Right ventricle myocardium superior (tissue), 1 donor: ENCODE data around the gene EIF6. TPM values are rescaled to one million over a fixed set of nuclear protein-coding genes. Genes with fewer than 3 reads are reported as not detected.
A peak's percentile ranks its signal among the peaks of the same experiment; 100 is the strongest.

Source experiments
- ATAC-seq: fragments of 200-7000 bp; cut with Tn5 transposase; one replicate; pipeline ENCODE4 v1.9.1; 2020; ENCODE audit warnings: mild to moderate bottlenecking; ENCODE audit not compliant: poor library complexity
- DNase-seq: peaks from one replicate; pipeline ENCODE4 v3.0.0-alpha.2; 2020
- intact Hi-C: fragments of 100-400 bp; cut with DNase I; formaldehyde crosslinking; loops from one replicate; pipeline ENCODE4 v1.11.2; 2022
- total RNA-seq: library from RNA; stranded (reverse); fragmentation: NEBNext Ultra II Directional; extraction: Animal tissue kit (Norgen Biotek cat#: 25700); gene quantifications from one replicate; pipeline ENCODE4 v1.2.1, GENCODE V29; 2021
- donor health status: DM: no; HTN: yes; CAD: no; lungs with severe emphysema.

Gene EIF6
- total RNA-seq, 1 donor from 2014 or later, result 30.3 TPM

- DNase-seq, result no peak
- ATAC-seq, result no peak
- intact Hi-C loops, result loop anchor here (5.0 kb wide), 1 partner anchor 148 kb away; no protein-coding TSS in a partner anchor
These were observed 15.2 kb upstream of the EIF6 start for GRCh38 chr20:35299780-35300179.

GRCh38 chr20:35298264-35298663 is 13.7 kb upstream of the EIF6 start:
- intact Hi-C loops, result no loop called here
- ATAC-seq (no peak), DNase-seq (no peak)

DNA sequence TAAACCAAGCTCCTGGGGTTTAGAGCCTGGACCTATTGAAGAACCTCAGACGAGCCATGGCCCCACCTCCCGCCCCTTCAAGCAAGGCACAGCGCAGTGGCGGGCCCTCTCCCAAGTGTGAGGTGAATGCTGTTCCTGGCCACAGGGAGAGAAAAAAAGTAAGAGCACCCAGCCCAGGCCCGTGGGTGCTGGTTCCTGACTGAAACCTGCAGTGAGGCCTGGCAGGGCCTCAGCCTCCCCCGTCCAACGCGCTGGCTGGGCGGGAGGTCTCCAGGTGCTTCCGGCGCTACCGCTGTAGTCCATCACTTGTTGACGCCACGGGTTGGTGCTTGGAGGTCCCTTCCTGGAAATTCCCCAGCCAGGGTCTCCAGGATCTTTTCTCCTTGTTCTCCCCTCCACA is 13.2 kb upstream of the EIF6 start:
- intact Hi-C loops, result no loop called here
- DNase-seq (no peak), ATAC-seq (no peak)

- intact Hi-C loops, result no loop called here
- no peak for ATAC-seq
- no peak for DNase-seq
These were observed 12.6 kb upstream of the EIF6 start for GRCh38 chr20:35297155-35297554.

- ATAC-seq, result peak; percentile 47
- intact Hi-C loops, result no loop called here
These were observed 11.6 kb upstream of the EIF6 start for GRCh38 chr20:35296101-35296554.

GRCh38 chr20:35295674-35296073 is 11.1 kb upstream of the EIF6 start:
- intact Hi-C loops, result no loop called here
- ATAC-seq (no peak), DNase-seq (no peak)

More at GRCh38 chr20:35296101-35296554, 11.6 kb upstream of the EIF6 start:
- no peak for DNase-seq

DNA sequence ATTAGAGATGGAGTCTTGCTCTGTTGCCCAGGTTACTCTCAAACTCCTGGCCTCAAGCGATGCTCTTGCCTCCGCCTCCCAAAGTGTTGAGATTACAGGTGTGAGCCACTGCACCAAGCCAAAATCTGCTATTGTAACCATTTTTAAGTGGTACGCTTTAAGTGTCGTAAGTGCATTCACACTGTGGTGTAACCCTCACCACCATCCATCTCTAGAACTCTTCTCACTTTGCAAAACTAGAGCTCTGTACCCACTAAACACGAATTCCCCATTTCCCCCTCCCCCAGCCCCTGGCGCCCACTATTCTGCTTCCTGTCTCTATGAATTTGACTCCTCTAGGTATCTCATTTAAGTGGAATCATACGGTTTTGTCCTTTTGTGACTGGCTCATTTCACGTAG is 10.5 kb upstream of the EIF6 start:
- ATAC-seq (no peak), DNase-seq (no peak)
- intact Hi-C loops, result no loop called here

DNA sequence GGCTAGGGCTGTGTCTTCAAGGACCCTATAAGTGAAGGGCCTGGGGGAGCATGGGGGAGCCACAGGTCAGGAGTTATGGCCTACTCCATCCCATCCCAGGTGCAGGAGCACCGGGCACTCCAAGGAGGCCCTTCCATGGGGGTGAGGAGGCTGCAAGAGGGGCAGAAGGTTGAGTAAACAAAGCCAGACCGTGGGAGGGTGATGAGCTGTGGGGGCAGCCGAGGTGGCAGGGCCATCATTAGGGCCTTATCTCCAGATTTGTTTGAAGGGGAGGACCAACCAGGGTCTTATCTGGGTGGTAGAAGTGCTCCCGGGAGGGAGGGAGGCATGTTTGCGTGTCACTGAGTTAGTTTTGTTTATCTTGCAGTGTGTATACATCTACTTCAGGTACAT is 9.7 kb upstream of the EIF6 start:
- DNase-seq (no peak), ATAC-seq (no peak)
- intact Hi-C loops, result no loop called here

DNA sequence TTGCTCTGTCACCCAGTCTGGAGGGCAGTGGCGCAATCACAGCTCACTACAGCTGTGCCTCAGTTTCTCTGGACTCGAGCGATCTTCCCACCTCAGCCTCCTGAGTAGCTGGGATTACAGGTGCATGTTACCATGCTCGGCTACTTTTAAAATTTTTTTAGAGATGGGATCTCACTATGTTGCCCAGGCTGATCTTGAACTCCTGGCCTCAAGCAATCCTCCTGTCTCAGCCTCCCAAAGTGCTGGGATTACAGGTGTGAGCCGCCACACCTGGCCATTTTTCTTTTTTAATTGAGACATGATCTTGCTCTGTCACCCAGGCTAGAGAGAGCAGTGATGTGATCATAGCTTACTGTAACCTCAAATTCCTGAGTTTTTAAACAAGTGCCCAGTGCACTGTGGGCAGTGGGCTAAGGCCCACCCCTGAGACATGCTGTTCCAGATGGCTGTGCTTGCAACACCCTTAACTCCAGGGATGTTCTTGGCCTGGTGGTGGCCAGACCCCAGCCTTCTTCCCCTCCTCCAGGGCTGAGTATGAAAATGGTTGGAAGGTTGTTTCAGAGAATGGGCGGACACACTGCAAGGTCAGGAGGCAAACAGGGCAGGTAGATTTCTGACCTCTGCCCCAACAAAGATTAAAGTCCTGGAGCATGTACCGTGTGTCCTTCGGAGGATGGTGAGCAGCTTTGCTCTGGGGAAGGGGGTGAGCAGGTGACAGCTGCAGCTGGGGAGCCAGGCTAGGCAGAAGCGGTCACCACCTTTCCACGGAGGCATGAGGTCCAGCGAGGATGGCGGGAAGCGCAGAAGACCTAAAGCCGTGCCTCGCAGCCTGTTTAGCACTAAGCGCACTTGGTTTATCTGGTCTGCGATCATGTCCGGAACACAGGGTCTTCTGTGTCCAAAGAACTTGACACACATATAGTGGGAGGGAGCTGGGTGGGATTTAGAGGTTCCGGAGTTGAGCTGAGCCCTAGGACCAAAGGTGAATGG is 9.0 kb upstream of the EIF6 start:
- no peak for ATAC-seq
- DNase-seq, result no peak
- intact Hi-C loops, result no loop called here

- DNase-seq (no peak), ATAC-seq (no peak)
- intact Hi-C loops, result no loop called here
These were observed 8.1 kb upstream of the EIF6 start for GRCh38 chr20:35292504-35293285.

DNA sequence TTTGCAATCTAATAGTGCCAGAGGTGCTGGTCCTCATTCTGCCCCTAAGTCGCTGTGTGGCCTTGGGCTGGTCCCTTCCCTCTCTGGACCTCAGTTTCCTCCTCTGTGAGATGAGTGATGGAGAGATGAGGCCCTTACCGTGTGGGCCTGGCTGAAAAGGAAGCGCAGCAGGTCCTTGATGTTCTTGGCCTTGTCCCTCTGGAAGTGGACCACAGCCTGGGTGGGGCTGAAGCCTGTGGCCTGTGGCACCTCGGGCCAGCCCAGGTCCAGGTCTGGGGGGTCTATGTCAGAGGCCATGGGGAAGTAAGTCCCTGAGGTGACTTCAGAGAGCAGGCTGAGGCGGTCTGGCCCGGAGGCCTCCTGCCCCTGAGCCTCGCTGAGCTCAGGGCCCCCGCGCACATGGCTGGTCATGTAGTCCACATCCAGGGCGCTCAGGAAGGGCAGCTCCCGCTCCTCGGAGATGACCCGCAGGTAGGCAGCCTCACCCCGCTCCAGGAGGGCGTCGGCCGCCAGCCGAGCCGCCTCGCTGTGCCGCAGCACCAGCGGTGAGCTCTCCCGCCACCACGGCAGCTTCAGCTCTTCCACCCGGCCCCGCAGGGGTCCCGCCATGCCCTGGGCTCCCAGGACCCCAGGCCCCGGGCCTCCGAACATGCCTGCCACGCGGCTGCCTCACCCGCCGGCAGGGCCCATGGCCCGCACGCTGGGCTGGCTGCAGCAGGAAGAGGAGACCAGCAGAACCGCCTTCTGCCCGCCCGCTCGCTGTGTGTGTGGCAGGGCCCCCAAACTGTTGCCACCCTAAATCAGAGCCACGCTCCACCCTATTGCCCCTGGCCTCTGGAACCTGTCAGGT is 7.3 kb upstream of the EIF6 start, which contains the start of gene FAM83C:
Gene FAM83C (minus strand): TSS at position 772 of the 850 bp plus-strand sequence. CDS start 121 bp downstream, at position 651.
- no peak for DNase-seq
- intact Hi-C loops, result no loop called here
- no peak for ATAC-seq

DNA sequence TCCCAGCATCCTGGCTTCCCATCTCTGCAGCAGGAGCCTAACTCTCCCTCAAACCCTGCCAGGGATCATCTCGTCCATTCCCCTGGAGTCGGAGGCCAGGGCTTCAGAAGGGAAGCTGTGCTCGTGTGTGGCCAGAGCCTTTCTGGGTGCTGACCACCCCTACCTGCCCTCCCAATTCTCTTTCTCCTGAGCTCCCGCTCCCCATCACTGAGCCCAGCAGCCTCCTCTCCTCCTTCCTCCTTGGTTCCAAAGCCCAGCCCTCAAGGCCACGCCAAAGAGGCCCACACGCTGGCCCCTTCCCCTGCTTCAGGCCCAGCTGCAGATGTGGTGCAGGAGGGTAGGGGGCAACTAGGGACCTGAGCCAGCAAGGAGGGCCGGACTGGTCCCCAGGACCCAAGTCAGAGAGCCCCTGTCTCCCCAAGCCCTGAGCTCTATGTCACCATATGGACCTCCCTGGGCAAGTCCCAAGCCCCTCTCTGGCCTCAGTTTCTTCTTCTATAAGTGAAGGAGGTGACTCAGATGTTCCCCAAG is 6.4 kb upstream of the EIF6 start:
- DNase-seq, result no peak
- intact Hi-C loops, result no loop called here

GRCh38 chr20:35290186-35290886 is 5.8 kb upstream of the EIF6 start:
- intact Hi-C loops, result no loop called here
- ATAC-seq, result no peak
- DNase-seq, result no peak

More for the DNA sequence above, 6.4 kb upstream of the EIF6 start:
- ATAC-seq, result no peak

DNA sequence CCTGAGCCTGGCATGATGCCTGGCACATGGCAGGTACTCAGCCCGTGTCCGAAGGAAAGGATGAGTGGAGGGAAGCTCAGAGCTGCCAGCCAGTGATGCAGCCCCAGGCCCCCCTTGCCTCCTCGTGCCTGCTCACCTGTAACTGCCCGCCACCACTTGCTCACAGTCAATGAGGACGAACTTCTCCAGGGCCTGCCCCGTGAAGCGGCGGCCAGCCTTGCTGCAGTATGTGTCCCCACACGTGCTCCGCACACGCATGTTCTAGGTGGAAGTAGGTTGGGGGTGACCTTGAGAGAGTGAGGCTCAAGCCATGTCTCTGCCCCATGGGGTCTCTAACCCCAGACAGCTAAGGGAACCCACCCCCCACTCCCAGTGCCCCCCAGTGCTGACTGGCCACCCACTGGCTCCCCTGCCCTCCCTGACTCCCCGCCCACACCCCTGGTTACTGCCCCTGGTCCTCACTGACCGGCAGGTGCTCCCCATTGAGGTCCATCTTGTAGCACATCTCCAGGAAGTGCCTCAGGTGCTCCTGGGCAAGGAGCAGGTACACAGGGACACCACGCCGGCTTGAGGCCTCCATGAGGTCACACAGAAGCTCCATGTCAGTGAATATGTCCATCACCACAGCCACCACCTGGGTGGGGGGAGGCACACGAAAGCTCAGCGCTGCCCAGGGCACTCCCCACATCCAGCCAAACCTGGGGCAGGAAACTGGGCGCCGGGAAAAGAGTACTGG is 3.9 kb upstream of the EIF6 start:
- intact Hi-C loops, result no loop called here
- ATAC-seq (no peak), DNase-seq (no peak)

- ATAC-seq, result no peak
- intact Hi-C loops, result no loop called here
- DNase-seq, result no peak
These were observed 3.1 kb upstream of the EIF6 start for GRCh38 chr20:35287509-35288324.

DNA sequence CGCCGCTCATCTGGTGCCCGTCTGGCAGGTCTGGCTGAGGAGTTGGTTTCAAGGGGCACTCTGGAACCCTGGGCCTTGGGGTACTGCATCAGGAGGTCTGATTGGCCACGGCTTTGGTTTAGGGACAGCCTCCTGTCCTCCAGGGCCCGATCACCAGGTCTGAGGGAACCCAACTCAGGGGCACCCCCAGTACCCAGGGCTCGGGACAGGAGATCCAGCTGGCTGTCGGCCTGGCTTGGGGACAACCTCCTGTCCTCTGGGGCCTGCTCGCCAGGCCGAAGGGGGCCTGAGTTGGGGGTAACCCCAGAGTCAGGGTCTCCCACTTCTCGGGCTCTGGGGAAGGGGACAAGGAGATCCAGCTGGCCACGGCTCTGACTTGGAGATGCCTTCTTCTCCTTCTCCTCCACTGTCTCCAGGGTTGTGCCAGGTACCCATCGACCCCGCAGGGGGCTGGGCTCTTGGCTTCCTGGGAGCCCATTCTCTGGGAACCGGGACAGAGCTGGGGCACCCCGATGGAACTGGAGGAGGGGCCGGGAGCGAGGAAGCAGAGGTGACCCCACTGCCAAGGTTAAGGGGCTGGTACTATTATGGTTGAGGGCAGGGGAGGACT is 2.4 kb upstream of the EIF6 start:
- ATAC-seq (no peak), DNase-seq (no peak)
- intact Hi-C loops, result no loop called here
